HEK293 (cell line): ENCODE results near the gene ZNF764.

Experiments
- CTCF ChIP-seq: fragments of 450-650 bp; formaldehyde crosslinking; IDR thresholded peaks from 2 replicates; pipeline ENCODE4 v1.5.1; 2016; ENCODE audit warnings: missing biosample characterization, missing genetic modification characterization
- KLF10 ChIP-seq: fragments of 450-650 bp; IDR thresholded peaks from 2 replicates; pipeline ENCODE4 v1.5.1; 2018; ENCODE audit warnings: missing biosample characterization, mild to moderate bottlenecking, missing genetic modification characterization
- REPIN1 ChIP-seq: fragments of 450-650 bp; formaldehyde crosslinking; IDR thresholded peaks from 2 replicates; pipeline ENCODE4 v1.5.1; 2017; ENCODE audit warnings: missing biosample characterization, missing genetic modification characterization, low read depth
- REST ChIP-seq: fragments of 450-650 bp; formaldehyde crosslinking; IDR thresholded peaks from 2 replicates; pipeline ENCODE4 v1.5.1; 2016; ENCODE audit warnings: missing biosample characterization, missing genetic modification characterization
- YY1 ChIP-seq: fragments of 450-650 bp; formaldehyde crosslinking; IDR thresholded peaks from 2 replicates; pipeline ENCODE4 v1.5.1; 2018; ENCODE audit warnings: missing biosample characterization, missing genetic modification characterization
- ZBTB7A ChIP-seq: fragments of 450-650 bp; formaldehyde crosslinking; IDR thresholded peaks from 2 replicates; pipeline ENCODE4 v1.5.1; 2016; ENCODE audit warnings: low read depth, missing biosample characterization, missing genetic modification characterization
- ZNF175 ChIP-seq: fragments of 450-650 bp; formaldehyde crosslinking; IDR thresholded peaks from 2 replicates; pipeline ENCODE4 v1.5.1; 2016; ENCODE audit warnings: missing biosample characterization, missing genetic modification characterization
- ZNF214 ChIP-seq: fragments of 450-650 bp; formaldehyde crosslinking; IDR thresholded peaks from 2 replicates; pipeline ENCODE4 v1.5.1; 2017; ENCODE audit warnings: missing biosample characterization, mild to moderate bottlenecking, missing genetic modification characterization, borderline replicate concordance
- ZNF266 ChIP-seq: fragments of 450-650 bp; formaldehyde crosslinking; IDR thresholded peaks from 2 replicates; pipeline ENCODE4 v1.5.1; 2016; ENCODE audit warnings: missing biosample characterization, missing genetic modification characterization, low read depth
- ZNF292 ChIP-seq: fragments of 450-650 bp; formaldehyde crosslinking; IDR thresholded peaks from 2 replicates; pipeline ENCODE4 v1.5.1; 2016; ENCODE audit warnings: low read depth, missing biosample characterization, missing genetic modification characterization, borderline replicate concordance
- ZNF311 ChIP-seq: fragments of 450-650 bp; formaldehyde crosslinking; IDR thresholded peaks from 2 replicates; pipeline ENCODE4 v1.5.1; 2017; ENCODE audit warnings: missing biosample characterization, missing genetic modification characterization, borderline replicate concordance
- ZNF433 ChIP-seq: fragments of 450-650 bp; formaldehyde crosslinking; IDR thresholded peaks from 2 replicates; pipeline ENCODE4 v1.5.1; 2016; ENCODE audit warnings: missing biosample characterization, missing genetic modification characterization, low read depth
- ZNF658 ChIP-seq: fragments of 450-650 bp; formaldehyde crosslinking; IDR thresholded peaks from 2 replicates; pipeline ENCODE4; 2016; ENCODE audit warnings: missing biosample characterization, missing genetic modification characterization
- ZNF830 ChIP-seq: fragments of 450-650 bp; IDR thresholded peaks from 2 replicates; pipeline ENCODE4 v1.5.0; 2018; ENCODE audit warnings: missing biosample characterization, missing genetic modification characterization, low read depth, mild to moderate bottlenecking, moderate library complexity

DNA sequence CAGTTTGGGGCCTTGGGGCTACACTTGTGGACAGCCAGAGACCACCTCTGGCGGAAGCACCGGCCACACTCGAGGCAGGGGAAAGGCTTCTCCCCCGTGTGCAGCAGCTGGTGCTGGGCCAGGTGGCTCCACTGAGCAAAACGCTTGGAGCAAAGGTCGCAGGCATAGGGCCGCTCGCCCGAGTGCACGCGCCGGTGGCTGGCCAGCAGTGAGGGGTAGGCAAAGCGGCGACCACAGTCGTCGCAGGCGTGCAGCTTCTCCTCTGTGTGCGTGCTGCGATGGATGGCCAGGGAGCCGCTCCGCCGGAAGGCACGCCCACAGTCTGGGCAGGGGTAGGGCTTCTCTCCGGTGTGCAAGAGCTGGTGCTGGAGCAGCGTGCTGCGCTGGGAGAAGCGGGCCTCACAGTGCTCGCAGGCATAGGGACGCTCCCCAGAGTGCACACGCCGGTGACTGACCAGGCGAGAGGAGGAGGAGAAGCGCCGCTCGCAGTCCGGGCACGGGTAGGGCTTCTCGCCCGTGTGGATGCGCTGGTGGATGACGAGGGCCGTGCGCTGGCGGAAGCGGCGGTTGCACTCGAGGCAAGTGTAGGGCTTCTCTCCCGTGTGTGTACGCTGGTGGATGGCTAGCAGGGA, 46.3 kb upstream of the ZNF764 start:
- no peak for TF ChIP-seq ZNF311 (tag by site-specific recombination)
- TF ChIP-seq YY1 (tag by site-specific recombination): no peak
- TF ChIP-seq ZNF830 (tag by site-specific recombination): no peak
- no peak for TF ChIP-seq ZNF292
- TF ChIP-seq CTCF (tag by site-specific recombination): no peak
- no peak for TF ChIP-seq ZNF433
- TF ChIP-seq ZNF175 (tag by site-specific recombination): no peak
- TF ChIP-seq REST (tag by site-specific recombination): no peak
- TF ChIP-seq KLF10 (tag by site-specific recombination): no peak
- no peak for TF ChIP-seq ZBTB7A
- TF ChIP-seq ZNF266: no peak
- TF ChIP-seq ZNF658 (tag by site-specific recombination): no peak
- TF ChIP-seq REPIN1 (tag by site-specific recombination): no peak
- no peak for TF ChIP-seq ZNF214 (tag by site-specific recombination)
